HT-29 (cell line): ENCODE measurements around the gene CFAP410. TPM values are rescaled to one million over a fixed set of nuclear protein-coding genes. Genes with fewer than 3 reads are reported as not detected.

Source experiments
- DNase-seq: peaks from one replicate; pipeline ENCODE4 v3.0.0-alpha.2; 2015; ENCODE audit warnings: low spot score
- total RNA-seq: library from RNA; depleted of rRNA; stranded (reverse); fragments of >200 nt; shearing (Covaris generic); gene quantifications from 2 replicates; pipeline ENCODE4 v1.2.3, GENCODE V29; 2014

CFAP410 gene
- total RNA-seq, 1 experiment from 2014 or later: 21.7 TPM

GRCh38 chr21:44318489-44319285 is 20.5 kb downstream of the CFAP410 start:
- DNase-seq: no peak

- DNase-seq: no peak
Measured at GRCh38 chr21:44317871-44318270, 21.3 kb downstream of the CFAP410 start.

- no peak for DNase-seq
Measured at GRCh38 chr21:44317241-44317782, 21.9 kb downstream of the CFAP410 start.

- DNase-seq: no peak
Measured at GRCh38 chr21:44316277-44316900, 22.8 kb downstream of the CFAP410 start.

GRCh38 chr21:44315691-44316203 is 23.4 kb downstream of the CFAP410 start:
- no peak for DNase-seq

- no peak for DNase-seq
Measured at GRCh38 chr21:44314561-44314960, 24.6 kb downstream of the CFAP410 start.

- no peak for DNase-seq
Measured at GRCh38 chr21:44314128-44314527, 25.1 kb downstream of the CFAP410 start.

- no peak for DNase-seq
Measured at GRCh38 chr21:44313451-44313850, 25.7 kb downstream of the CFAP410 start.

- no peak for DNase-seq
Measured at GRCh38 chr21:44312716-44313115, 26.5 kb downstream of the CFAP410 start.

- no peak for DNase-seq
Measured at GRCh38 chr21:44312089-44312488, 27.1 kb downstream of the CFAP410 start.

- DNase-seq: no peak
Measured at GRCh38 chr21:44310628-44311507, 28.3 kb downstream of the CFAP410 start.

- DNase-seq: no peak
Measured at GRCh38 chr21:44306936-44307704, 32.1 kb downstream of the CFAP410 start.

GRCh38 chr21:44305691-44306090 is 33.5 kb downstream of the CFAP410 start:
- no peak for DNase-seq

- peak; percentile 28 for DNase-seq
Measured at GRCh38 chr21:44304877-44305293, 34.3 kb downstream of the CFAP410 start.

GRCh38 chr21:44304011-44304616 is 35.1 kb downstream of the CFAP410 start:
- DNase-seq: no peak

GRCh38 chr21:44303490-44303981 is 35.7 kb downstream of the CFAP410 start:
- peak; percentile 21 for DNase-seq

GRCh38 chr21:44302573-44303401 is 36.4 kb downstream of the CFAP410 start:
- DNase-seq: peak; percentile 28

GRCh38 chr21:44301961-44302406 is 37.2 kb downstream of the CFAP410 start:
- no peak for DNase-seq

- DNase-seq: no peak
Measured at GRCh38 chr21:44301141-44301540, 38.0 kb downstream of the CFAP410 start.
